Measurements from ENCODE around the gene RIMOC1.

DNA sequence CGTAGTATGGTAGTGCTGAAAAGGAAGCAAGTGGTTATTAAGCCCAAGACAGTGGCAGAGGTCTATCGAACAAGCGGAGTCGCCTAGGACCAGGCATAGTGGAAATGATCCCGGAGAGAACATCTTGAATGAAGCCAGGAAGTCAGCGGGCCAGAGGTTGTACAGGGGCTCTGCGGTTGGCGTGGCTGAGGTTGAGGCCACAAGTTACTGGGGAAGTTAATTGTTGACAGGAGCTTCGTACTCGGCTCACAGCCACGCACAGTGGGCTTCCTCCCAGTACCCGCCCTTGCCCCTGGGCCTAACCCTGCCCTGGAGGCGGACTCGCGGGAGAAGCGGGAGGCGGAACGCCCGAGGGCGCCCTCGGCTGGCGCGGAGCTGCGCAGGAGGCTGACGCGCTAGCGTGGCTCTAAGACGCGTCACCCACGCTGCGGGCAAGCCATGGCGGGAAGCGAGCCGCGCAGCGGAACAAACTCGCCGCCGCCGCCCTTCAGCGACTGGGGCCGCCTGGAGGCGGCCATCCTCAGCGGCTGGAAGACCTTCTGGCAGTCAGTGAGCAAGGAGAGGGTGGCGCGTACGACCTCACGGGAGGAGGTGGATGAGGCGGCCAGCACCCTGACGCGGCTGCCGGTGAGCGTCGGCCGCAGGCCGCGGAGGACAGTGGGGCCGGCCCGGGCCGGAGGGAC is 20.9 kb downstream of the RIMOC1 start, which contains the start of gene FBXO4:
- TF ChIP-seq POLR2AphosphoS5 (IDR thresholded peaks at IDR 0.05; ENCODE audit: borderline replicate concordance, low read depth, low read length) (peak; percentile 78), EZH2 (IDR thresholded peaks at IDR 0.05) (no peak), FOXP2 (optimal IDR thresholded peaks at IDR 0.05; ENCODE audit: control extremely low read depth, extremely low read length, insufficient read depth) (no peak)
